HepG2 (cell line): ENCODE measurements around the gene MED1. TPM values are rescaled to one million over a fixed set of nuclear protein-coding genes. Genes with fewer than 3 reads are reported as not detected.

Experiments
- ATAC-seq: fragments of 200-7000 bp; cut with Tn5 transposase; 3 replicates; pipeline ENCODE4 v1.9.1; 2020; ENCODE audit warnings: mild to moderate bottlenecking, moderate library complexity
- BruUV-seq: library from RNA; stranded (reverse); fragments of 400-500 nt; replicated peaks from 2 replicates; lab custom pipeline; 2021; lab: Mats Ljungman, UMichigan
- CTCF ChIA-PET: fragments of 300-600 bp; formaldehyde crosslinking; extraction: SDS; loops from one replicate; lab custom pipeline; 2021; ENCODE audit warnings: low total read pairs, inconsistent platforms, low intra/inter-chr PET ratio; lab: Yijun Ruan, JAX
- POLR2A ChIA-PET: fragments of 350-600 bp; sonication (Branson Sonifier 250); formaldehyde crosslinking; loops from one replicate; lab custom pipeline; 2020; ENCODE audit warnings: antibody characterized with exemption, inconsistent platforms; lab: Yijun Ruan, JAX
- DNase-seq: peaks from one replicate; pipeline ENCODE4 v3.0.0-alpha.2; 2015; ENCODE audit warnings: low spot score
- FAIRE-seq: peaks from 3 replicates; lab custom pipeline; 2011; peaks lifted over from hg19 to GRCh38; lab: Jason Lieb, UNC
- H2AFZ ChIP-seq: one replicate; pipeline ENCODE4 v1.6.1; 2011; ENCODE audit warnings: low read length, inconsistent platforms
- H3K27ac ChIP-seq: fragments of 300-600 bp; 3 replicates; pipeline ENCODE4 v1.8.0; 2011; ENCODE audit warnings: mixed run types, mild to moderate bottlenecking, mixed read lengths, low read length, inconsistent platforms; ENCODE audit not compliant: insufficient read depth; ENCODE audit errors: extremely low read length
- H3K27me3 ChIP-seq, 2 experiments: fragments of 200-600 bp in 1 of 2; 2 replicates in 1 of 2; 3 replicates in 1 of 2; pipeline versions ENCODE4 v1.6.0 to v1.8.0; 2011; ENCODE audit warnings: low read length in 2 of 2, mild to moderate bottlenecking in 2 of 2, moderate library complexity in 2 of 2, inconsistent platforms in 1 of 2; ENCODE audit not compliant: insufficient read depth in 2 of 2, control insufficient read depth in 1 of 2
- H3K36me3 ChIP-seq, 2 experiments: fragments of 200-600 bp in 1 of 2; replicated peaks in 1 of 2; 2 replicates in 1 of 2; 3 replicates in 1 of 2; pipeline versions ENCODE4 v1.5.1 to v1.8.0; 2011; ENCODE audit warnings: low read length in 2 of 2, inconsistent platforms in 1 of 2; ENCODE audit not compliant: insufficient read depth in 2 of 2, control insufficient read depth in 1 of 2
- H3K4me1 ChIP-seq: 2 replicates; pipeline ENCODE4 v1.5.1; 2012; ENCODE audit warnings: low read length, inconsistent platforms; ENCODE audit not compliant: insufficient read depth
- H3K4me2 ChIP-seq: 2 replicates; pipeline ENCODE4 v1.6.0; 2011; ENCODE audit warnings: low read depth, low read length, inconsistent platforms
- H3K4me3 ChIP-seq, 3 experiments: fragments of 200-600 bp in 1 of 3; sonication (generic), shearing (Covaris generic) in 1 of 3; replicated peaks in 1 of 3; 2 replicates each; pipeline ENCODE4 v1.5.1; 2011 to 2016; ENCODE audit warnings: low read length in 3 of 3, inconsistent platforms in 2 of 3, low read depth in 2 of 3, mild to moderate bottlenecking in 2 of 3, control low read depth in 1 of 3, mixed read lengths in 1 of 3; ENCODE audit not compliant: insufficient read depth in 1 of 3
- H3K79me2 ChIP-seq: one replicate; pipeline ENCODE4 v1.6.1; 2011; ENCODE audit warnings: low read length, inconsistent platforms; ENCODE audit not compliant: insufficient read depth
- H3K9ac ChIP-seq: 2 replicates; pipeline ENCODE4 v1.6.0; 2011; ENCODE audit warnings: mild to moderate bottlenecking, low read depth, low read length, inconsistent platforms; ENCODE audit not compliant: insufficient read depth
- H3K9me3 ChIP-seq: 2 replicates; pipeline ENCODE4 v1.5.1; 2012; ENCODE audit warnings: mild to moderate bottlenecking, low read length
- H4K20me1 ChIP-seq: 2 replicates; pipeline ENCODE4 v1.6.0; 2011; ENCODE audit warnings: inconsistent platforms, mild to moderate bottlenecking, low read length, moderate library complexity; ENCODE audit not compliant: insufficient read depth
- EZH2 ChIP-seq: conservative IDR thresholded peaks from 2 replicates; pipeline ENCODE4 v1.6.1; 2012; ENCODE audit warnings: mild to moderate bottlenecking, low read depth, low read length, moderate library complexity
- HOXA9 ChIP-seq: sonication (generic); formaldehyde crosslinking; IDR thresholded peaks from 2 replicates; pipeline ENCODE4 v1.8.1; 2022; ENCODE audit warnings: missing genetic modification reagents, mild to moderate bottlenecking, moderate library complexity, borderline replicate concordance
- MEF2D ChIP-seq: sonication (generic); formaldehyde crosslinking; IDR thresholded peaks from 2 replicates; pipeline ENCODE4 v1.5.1; 2020; ENCODE audit warnings: mild to moderate bottlenecking, missing genetic modification reagents
- SRY ChIP-seq: sonication (generic); formaldehyde crosslinking; IDR thresholded peaks from 2 replicates; pipeline ENCODE4 v1.8.0; 2022; ENCODE audit warnings: mild to moderate bottlenecking, missing genetic modification reagents
- ZC3H4 ChIP-seq: sonication (generic); formaldehyde crosslinking; IDR thresholded peaks from 2 replicates; pipeline ENCODE4 v1.4.0; 2020; ENCODE audit warnings: missing genetic modification reagents, borderline replicate concordance
- ZFX ChIP-seq: sonication (generic); formaldehyde crosslinking; IDR thresholded peaks from 2 replicates; pipeline ENCODE4 v1.4.0; 2020; ENCODE audit warnings: mild to moderate bottlenecking, low read depth, missing genetic modification reagents, moderate library complexity
- ZNF12 ChIP-seq: sonication (generic); formaldehyde crosslinking; IDR thresholded peaks from 2 replicates; pipeline ENCODE4 v1.5.0; 2020; ENCODE audit warnings: missing genetic modification reagents
- WGBS: methylation state at CpG from one replicate; pipeline ENCODE4 v1.1.6; 2017; ENCODE audit warnings: low lambda C conversion rate; 5-methylcytosine and 5-hydroxymethylcytosine counted together
- in situ Hi-C: cut with HindIII; loops from 2 replicates; pipeline ENCODE4 v1.10.0; 2017; ENCODE audit warnings: low pct_unique_long_range_greater_than_20kb; ENCODE audit not compliant: extremely low pct_ligation_motif_present
- intact Hi-C: fragments of 100-400 bp; cut with micrococcal nuclease; formaldehyde crosslinking; loops from one replicate; pipeline ENCODE4 v1.10.0; 2022; ENCODE audit not compliant: unreplicated experiment
- polyA plus RNA-seq, 8 experiments: library from polyadenylated mRNA; depleted of rRNA in 3 of 8; stranded (reverse) in 7 of 8; unstranded in 1 of 8; fragments of >200 nt; fragmentation: Illumina TruSeq in 4 of 8; extraction: Trizol in 4 of 8; gene quantifications; 2 replicates each; pipeline versions ENCODE4 v1.2.1 to v1.2.3, GENCODE V29; 2011 to 2016; ENCODE audit warnings: low read depth in 4 of 8, missing spikeins in 1 of 8, mixed read lengths in 1 of 8; ENCODE audit not compliant: insufficient read depth in 1 of 8
- total RNA-seq, 5 experiments: library from RNA; depleted of rRNA; stranded (reverse); fragments of >200 nt; fragmentation: Illumina TruSeq; extraction: Trizol; gene quantifications; 2 replicates each; pipeline ENCODE4 v1.2.3, GENCODE V29; 2016; ENCODE audit warnings: low read depth in 1 of 5
- TF ChIP-seq, protein P1 (sequence below): sonication (generic); formaldehyde crosslinking; IDR thresholded peaks from 2 replicates; pipeline ENCODE4 v1.5.0; 2020; ENCODE audit warnings: mild to moderate bottlenecking, missing genetic modification reagents, moderate library complexity
- TF ChIP-seq, protein P2 (sequence below): sonication (generic); formaldehyde crosslinking; IDR thresholded peaks from 2 replicates; pipeline ENCODE4 v1.5.0; 2020; ENCODE audit warnings: mild to moderate bottlenecking, missing genetic modification reagents
- TF ChIP-seq, protein P3 (sequence below): sonication (generic); formaldehyde crosslinking; IDR thresholded peaks from 2 replicates; pipeline ENCODE4 v1.9.0; 2021; ENCODE audit warnings: missing genetic modification reagents, mild to moderate bottlenecking, borderline replicate concordance

The MED1 gene
- total and polyA plus RNA-seq, 2 of the 13 experiments (the other 11 are each of a cell fraction or from before 2014, with no cell fraction given): 37.5 to 40.1 TPM

DNA sequence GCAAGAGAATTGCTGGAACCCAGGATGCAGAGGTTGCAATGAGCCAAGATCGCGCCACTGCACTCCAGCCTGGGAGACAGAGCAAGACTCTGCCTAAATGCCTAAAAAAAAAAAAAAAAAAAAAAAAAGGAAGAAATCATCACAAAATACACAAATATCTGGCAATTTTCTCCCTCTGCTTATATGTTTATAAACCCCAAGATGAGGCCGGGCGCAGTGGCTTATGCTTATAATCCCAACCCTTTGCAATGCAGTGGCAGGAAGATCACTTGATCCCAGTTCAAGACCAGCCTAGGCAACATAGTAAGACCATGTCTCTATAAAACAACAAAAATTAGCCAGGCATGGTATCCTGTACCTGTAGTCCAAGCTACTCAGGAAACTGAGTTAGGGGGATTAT, 21.5 kb downstream of the MED1 start:
- Histone ChIP-seq H3K79me2 (no peaks in the 10 kb centered on the region), H3K27ac (no peak overlapping the region), H3K9ac (no peak overlapping the region), H3K4me2 (no peak overlapping the region), H3K27me3 (no peaks in the 10 kb centered on the region), H3K9me3 (no peaks in the 10 kb centered on the region), H3K4me1 (no peaks in the 10 kb centered on the region), H4K20me1 (no peaks in the 10 kb centered on the region), H2AFZ (no peak overlapping the region), H3K4me3 (no peak overlapping the region), H3K36me3 (peaks cover 39 to 68% of the 10 kb centered on the region in 2 experiments)
- FAIRE-seq (no peak), ATAC-seq (no peak), DNase-seq (no peak)
- in situ Hi-C loops (no loop called here), intact Hi-C loops (no loop called here)
- TF ChIP-seq HOXA9 (CRISPR knock-in tag): no peak
- no peak for TF ChIP-seq EZH2
- no peak for TF ChIP-seq ZC3H4 (CRISPR knock-in tag)
- TF ChIP-seq ZNF12 (CRISPR knock-in tag): no peak
- TF ChIP-seq ZFX (CRISPR knock-in tag): no peak
- TF ChIP-seq, protein P1, sequence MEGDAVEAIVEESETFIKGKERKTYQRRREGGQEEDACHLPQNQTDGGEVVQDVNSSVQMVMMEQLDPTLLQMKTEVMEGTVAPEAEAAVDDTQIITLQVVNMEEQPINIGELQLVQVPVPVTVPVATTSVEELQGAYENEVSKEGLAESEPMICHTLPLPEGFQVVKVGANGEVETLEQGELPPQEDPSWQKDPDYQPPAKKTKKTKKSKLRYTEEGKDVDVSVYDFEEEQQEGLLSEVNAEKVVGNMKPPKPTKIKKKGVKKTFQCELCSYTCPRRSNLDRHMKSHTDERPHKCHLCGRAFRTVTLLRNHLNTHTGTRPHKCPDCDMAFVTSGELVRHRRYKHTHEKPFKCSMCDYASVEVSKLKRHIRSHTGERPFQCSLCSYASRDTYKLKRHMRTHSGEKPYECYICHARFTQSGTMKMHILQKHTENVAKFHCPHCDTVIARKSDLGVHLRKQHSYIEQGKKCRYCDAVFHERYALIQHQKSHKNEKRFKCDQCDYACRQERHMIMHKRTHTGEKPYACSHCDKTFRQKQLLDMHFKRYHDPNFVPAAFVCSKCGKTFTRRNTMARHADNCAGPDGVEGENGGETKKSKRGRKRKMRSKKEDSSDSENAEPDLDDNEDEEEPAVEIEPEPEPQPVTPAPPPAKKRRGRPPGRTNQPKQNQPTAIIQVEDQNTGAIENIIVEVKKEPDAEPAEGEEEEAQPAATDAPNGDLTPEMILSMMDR (CRISPR knock-in tag): no peak
- ChIA-PET POLR2A (no interaction called here), CTCF (no interaction called here)
- no TSS peak for BruUV-seq
- WGBS: 99% methylated on average over 4 of the region's 4 CpGs

DNA sequence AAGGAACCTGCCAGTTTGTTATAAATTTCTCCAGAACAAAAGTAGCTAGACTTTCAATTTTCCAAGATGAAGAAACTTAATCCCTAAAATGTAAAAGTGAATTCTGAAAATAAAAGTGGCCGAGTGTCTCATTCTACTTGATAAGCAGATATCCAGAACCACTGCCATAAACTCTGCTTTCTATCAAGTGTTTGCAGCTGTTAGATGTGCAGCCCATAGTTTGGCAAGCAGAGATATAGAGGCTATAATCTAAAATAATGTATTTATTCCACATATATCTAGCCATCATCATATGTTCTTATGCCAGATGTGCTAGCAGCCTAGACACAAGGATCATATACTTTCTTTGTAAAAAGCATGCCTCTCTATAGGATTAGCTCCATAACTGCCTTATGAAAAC, 34.9 kb downstream of the MED1 start:
- DNase-seq: no peak
- intact Hi-C loops (no loop called here), in situ Hi-C loops (no loop called here)
- H3K36me3 ChIP-seq: peaks cover 34 to 62% of the 10 kb centered on the region in 2 experiments
- ATAC-seq: no peak
- H3K79me2 ChIP-seq: no peaks in the 10 kb centered on the region
- H3K27ac ChIP-seq: no peak overlapping the region
- H3K27me3 ChIP-seq: no peaks in the 10 kb centered on the region
- H3K4me3 ChIP-seq: no peak overlapping the region
- H3K4me1 ChIP-seq: no peaks in the 10 kb centered on the region
- FAIRE-seq: no peak
- no peak overlapping the region for H3K4me2 ChIP-seq
- ChIA-PET POLR2A (no interaction called here), CTCF (no interaction called here)
- H2AFZ ChIP-seq: no peak overlapping the region
- BruUV-seq: TSS peak; percentile 19
- H4K20me1 ChIP-seq: no peaks in the 10 kb centered on the region
- WGBS: 100% methylated on average over 1 of the region's 1 CpG
- H3K9ac ChIP-seq: no peak overlapping the region
- H3K9me3 ChIP-seq: no peaks in the 10 kb centered on the region
- TF ChIP-seq, protein P2, sequence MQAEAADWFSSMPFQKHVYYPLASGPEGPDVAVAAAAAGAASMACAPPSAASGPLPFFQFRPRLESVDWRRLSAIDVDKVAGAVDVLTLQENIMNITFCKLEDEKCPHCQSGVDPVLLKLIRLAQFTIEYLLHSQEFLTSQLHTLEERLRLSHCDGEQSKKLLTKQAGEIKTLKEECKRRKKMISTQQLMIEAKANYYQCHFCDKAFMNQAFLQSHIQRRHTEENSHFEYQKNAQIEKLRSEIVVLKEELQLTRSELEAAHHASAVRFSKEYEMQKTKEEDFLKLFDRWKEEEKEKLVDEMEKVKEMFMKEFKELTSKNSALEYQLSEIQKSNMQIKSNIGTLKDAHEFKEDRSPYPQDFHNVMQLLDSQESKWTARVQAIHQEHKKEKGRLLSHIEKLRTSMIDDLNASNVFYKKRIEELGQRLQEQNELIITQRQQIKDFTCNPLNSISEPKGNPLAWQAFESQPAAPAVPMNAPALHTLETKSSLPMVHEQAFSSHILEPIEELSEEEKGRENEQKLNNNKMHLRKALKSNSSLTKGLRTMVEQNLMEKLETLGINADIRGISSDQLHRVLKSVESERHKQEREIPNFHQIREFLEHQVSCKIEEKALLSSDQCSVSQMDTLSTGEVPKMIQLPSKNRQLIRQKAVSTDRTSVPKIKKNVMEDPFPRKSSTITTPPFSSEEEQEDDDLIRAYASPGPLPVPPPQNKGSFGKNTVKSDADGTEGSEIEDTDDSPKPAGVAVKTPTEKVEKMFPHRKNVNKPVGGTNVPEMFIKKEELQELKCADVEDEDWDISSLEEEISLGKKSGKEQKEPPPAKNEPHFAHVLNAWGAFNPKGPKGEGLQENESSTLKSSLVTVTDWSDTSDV (CRISPR knock-in tag): no peak
- TF ChIP-seq SRY (CRISPR knock-in tag) (no peak), MEF2D (no peak)
- TF ChIP-seq, protein P3, sequence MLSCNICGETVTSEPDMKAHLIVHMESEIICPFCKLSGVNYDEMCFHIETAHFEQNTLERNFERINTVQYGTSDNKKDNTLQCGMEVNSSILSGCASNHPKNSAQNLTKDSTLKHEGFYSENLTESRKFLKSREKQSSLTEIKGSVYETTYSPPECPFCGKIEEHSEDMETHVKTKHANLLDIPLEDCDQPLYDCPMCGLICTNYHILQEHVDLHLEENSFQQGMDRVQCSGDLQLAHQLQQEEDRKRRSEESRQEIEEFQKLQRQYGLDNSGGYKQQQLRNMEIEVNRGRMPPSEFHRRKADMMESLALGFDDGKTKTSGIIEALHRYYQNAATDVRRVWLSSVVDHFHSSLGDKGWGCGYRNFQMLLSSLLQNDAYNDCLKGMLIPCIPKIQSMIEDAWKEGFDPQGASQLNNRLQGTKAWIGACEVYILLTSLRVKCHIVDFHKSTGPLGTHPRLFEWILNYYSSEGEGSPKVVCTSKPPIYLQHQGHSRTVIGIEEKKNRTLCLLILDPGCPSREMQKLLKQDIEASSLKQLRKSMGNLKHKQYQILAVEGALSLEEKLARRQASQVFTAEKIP (CRISPR knock-in tag): no peak
